ENCODE results near the gene GPR39. TPM values are rescaled to one million over a fixed set of nuclear protein-coding genes. Genes with fewer than 3 reads are reported as not detected.

Gene GPR39
- total and polyA plus RNA-seq, 9 donors = 0.08 to 2.0 (median 0.42) TPM; not detected in 2

GRCh38 chr2:132692816-132693215 is 276.2 kb downstream of the GPR39 start:
- Histone ChIP-seq H3K27me3 (no peaks in the 10 kb centered on the region), H3K4me3 (no peak overlapping the region), H3K36me3 (no peaks in the 10 kb centered on the region), H3K4me1 (ENCODE audit: insufficient read depth) (no peaks in the 10 kb centered on the region), H3K9me3 (no peaks in the 10 kb centered on the region), H3K27ac (no peak overlapping the region)
- no peak for TF ChIP-seq POLR2A (IDR thresholded peaks at IDR 0.05)
- TF ChIP-seq, protein P1, sequence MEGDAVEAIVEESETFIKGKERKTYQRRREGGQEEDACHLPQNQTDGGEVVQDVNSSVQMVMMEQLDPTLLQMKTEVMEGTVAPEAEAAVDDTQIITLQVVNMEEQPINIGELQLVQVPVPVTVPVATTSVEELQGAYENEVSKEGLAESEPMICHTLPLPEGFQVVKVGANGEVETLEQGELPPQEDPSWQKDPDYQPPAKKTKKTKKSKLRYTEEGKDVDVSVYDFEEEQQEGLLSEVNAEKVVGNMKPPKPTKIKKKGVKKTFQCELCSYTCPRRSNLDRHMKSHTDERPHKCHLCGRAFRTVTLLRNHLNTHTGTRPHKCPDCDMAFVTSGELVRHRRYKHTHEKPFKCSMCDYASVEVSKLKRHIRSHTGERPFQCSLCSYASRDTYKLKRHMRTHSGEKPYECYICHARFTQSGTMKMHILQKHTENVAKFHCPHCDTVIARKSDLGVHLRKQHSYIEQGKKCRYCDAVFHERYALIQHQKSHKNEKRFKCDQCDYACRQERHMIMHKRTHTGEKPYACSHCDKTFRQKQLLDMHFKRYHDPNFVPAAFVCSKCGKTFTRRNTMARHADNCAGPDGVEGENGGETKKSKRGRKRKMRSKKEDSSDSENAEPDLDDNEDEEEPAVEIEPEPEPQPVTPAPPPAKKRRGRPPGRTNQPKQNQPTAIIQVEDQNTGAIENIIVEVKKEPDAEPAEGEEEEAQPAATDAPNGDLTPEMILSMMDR (IDR thresholded peaks at IDR 0.05) = no peak
- TF ChIP-seq EP300 (IDR thresholded peaks at IDR 0.05) = no peak
- no peak for DNase-seq
- 42 to 72% (median 66%) methylated on average over 1 of the region's 1 CpG for WGBS, 3 donors
- intact Hi-C loops (cut with DNase I) = no loop called here

Small RNA genes lying within 50 kb of the gene (small RNA-seq; reads per million reads assigned to genes)
- not detected for gene RNU6-175P
